GM12878 (cell line): ENCODE results near the gene KDELR1.

Experiments
- BHLHE40 ChIP-seq, 2 experiments: fragments of 450-650 bp in 1 of 2; IDR thresholded peaks; 2 replicates each; pipeline ENCODE4 v1.6.1; 2011 to 2017; ENCODE audit warnings: low read depth in 2 of 2, borderline replicate concordance in 1 of 2, improper control_type of control experiment in 1 of 2, low read length in 1 of 2, mild to moderate bottlenecking in 1 of 2
- DPF2 ChIP-seq: fragments of 450-650 bp; IDR thresholded peaks from 2 replicates; pipeline ENCODE4 v1.6.1; 2017; ENCODE audit warnings: mild to moderate bottlenecking
- KLF5 ChIP-seq: fragments of 450-650 bp; IDR thresholded peaks from 2 replicates; pipeline ENCODE4 v1.6.1; 2014; ENCODE audit warnings: mild to moderate bottlenecking; ENCODE audit not compliant: partially characterized antibody
- NFYB ChIP-seq: IDR thresholded peaks from 2 replicates; pipeline ENCODE4 v1.6.1; 2011; ENCODE audit warnings: low read depth, mild to moderate bottlenecking, low read length, improper control_type of control experiment, moderate library complexity; ENCODE audit not compliant: insufficient read depth
- POLR2AphosphoS5 ChIP-seq: IDR thresholded peaks from 2 replicates; pipeline ENCODE4 v1.6.1; 2011; ENCODE audit warnings: mild to moderate bottlenecking, low read length, inconsistent platforms
- SUZ12 ChIP-seq: fragments of 200-600 bp; sonication (generic); IDR thresholded peaks from one replicate; pipeline ENCODE4 v1.6.1; 2018; ENCODE audit warnings: antibody characterized with exemption, mild to moderate bottlenecking; ENCODE audit not compliant: unreplicated experiment
- TF ChIP-seq, protein P1 (sequence below): IDR thresholded peaks from 2 replicates; pipeline ENCODE4 v1.6.1; 2012; ENCODE audit warnings: mild to moderate bottlenecking, low read depth, low read length
- TF ChIP-seq, protein P2 (sequence below): IDR thresholded peaks from 2 replicates; pipeline ENCODE4 v1.6.1; 2011; ENCODE audit warnings: low read depth, mild to moderate bottlenecking, low read length, moderate library complexity, borderline replicate concordance; ENCODE audit errors: extremely low read depth
- TF ChIP-seq, protein P3 (sequence below), 3 experiments: IDR thresholded peaks in 2 of 3; conservative IDR thresholded peaks in 1 of 3; 2 replicates each; pipeline ENCODE4 v1.5.1; 2011; ENCODE audit warnings: low read depth in 3 of 3, low read length in 3 of 3, mild to moderate bottlenecking in 3 of 3, control low read depth in 2 of 3, moderate library complexity in 2 of 3, inconsistent platforms in 1 of 3, mixed read lengths in 1 of 3; ENCODE audit not compliant: control insufficient read depth in 2 of 3, insufficient read depth in 1 of 3; ENCODE audit errors: extremely low read depth in 1 of 3
- TF ChIP-seq, protein P4 (sequence below): IDR thresholded peaks from 2 replicates; pipeline ENCODE4 v1.6.1; 2012; ENCODE audit warnings: low read depth, low read length, improper control_type of control experiment
- TF ChIP-seq, protein P5 (sequence below): IDR thresholded peaks from 2 replicates; pipeline ENCODE4 v1.6.1; 2012; ENCODE audit warnings: low read length, inconsistent platforms

DNA sequence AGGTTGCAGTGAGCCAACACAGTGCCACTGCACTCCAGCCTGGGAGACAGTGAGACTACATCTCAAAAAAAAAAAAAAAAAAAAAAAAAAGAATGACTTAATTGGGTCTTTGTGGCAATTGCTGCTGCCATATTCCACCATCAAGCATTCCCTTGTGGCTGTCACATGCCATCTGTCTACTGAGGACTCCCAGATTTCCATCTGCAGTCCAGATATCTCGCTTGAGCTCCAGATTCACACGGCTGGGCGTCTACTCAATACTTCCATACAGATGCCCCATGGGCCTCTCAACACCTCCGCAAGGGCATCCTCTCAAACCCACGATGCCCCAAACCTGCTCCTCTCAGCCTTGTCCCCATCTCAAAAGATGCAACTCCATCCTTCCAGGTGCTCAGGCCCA is 40.5 kb downstream of the KDELR1 start:
- no peak for TF ChIP-seq SUZ12
- TF ChIP-seq, protein P1, sequence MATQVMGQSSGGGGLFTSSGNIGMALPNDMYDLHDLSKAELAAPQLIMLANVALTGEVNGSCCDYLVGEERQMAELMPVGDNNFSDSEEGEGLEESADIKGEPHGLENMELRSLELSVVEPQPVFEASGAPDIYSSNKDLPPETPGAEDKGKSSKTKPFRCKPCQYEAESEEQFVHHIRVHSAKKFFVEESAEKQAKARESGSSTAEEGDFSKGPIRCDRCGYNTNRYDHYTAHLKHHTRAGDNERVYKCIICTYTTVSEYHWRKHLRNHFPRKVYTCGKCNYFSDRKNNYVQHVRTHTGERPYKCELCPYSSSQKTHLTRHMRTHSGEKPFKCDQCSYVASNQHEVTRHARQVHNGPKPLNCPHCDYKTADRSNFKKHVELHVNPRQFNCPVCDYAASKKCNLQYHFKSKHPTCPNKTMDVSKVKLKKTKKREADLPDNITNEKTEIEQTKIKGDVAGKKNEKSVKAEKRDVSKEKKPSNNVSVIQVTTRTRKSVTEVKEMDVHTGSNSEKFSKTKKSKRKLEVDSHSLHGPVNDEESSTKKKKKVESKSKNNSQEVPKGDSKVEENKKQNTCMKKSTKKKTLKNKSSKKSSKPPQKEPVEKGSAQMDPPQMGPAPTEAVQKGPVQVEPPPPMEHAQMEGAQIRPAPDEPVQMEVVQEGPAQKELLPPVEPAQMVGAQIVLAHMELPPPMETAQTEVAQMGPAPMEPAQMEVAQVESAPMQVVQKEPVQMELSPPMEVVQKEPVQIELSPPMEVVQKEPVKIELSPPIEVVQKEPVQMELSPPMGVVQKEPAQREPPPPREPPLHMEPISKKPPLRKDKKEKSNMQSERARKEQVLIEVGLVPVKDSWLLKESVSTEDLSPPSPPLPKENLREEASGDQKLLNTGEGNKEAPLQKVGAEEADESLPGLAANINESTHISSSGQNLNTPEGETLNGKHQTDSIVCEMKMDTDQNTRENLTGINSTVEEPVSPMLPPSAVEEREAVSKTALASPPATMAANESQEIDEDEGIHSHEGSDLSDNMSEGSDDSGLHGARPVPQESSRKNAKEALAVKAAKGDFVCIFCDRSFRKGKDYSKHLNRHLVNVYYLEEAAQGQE: no peak
- TF ChIP-seq, protein P2, sequence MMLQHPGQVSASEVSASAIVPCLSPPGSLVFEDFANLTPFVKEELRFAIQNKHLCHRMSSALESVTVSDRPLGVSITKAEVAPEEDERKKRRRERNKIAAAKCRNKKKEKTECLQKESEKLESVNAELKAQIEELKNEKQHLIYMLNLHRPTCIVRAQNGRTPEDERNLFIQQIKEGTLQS: no peak
- no peak for TF ChIP-seq BHLHE40 (IDR thresholded peaks at IDR 0.05; ENCODE audit: borderline replicate concordance in 1 of 2, low read depth in 2 of 2, low read length in 1 of 2)
- TF ChIP-seq, protein P3, sequence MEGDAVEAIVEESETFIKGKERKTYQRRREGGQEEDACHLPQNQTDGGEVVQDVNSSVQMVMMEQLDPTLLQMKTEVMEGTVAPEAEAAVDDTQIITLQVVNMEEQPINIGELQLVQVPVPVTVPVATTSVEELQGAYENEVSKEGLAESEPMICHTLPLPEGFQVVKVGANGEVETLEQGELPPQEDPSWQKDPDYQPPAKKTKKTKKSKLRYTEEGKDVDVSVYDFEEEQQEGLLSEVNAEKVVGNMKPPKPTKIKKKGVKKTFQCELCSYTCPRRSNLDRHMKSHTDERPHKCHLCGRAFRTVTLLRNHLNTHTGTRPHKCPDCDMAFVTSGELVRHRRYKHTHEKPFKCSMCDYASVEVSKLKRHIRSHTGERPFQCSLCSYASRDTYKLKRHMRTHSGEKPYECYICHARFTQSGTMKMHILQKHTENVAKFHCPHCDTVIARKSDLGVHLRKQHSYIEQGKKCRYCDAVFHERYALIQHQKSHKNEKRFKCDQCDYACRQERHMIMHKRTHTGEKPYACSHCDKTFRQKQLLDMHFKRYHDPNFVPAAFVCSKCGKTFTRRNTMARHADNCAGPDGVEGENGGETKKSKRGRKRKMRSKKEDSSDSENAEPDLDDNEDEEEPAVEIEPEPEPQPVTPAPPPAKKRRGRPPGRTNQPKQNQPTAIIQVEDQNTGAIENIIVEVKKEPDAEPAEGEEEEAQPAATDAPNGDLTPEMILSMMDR (IDR thresholded peaks at IDR 0.05 in 2 of 3, conservative IDR thresholded peaks at IDR 0.05 in 1 of 3; ENCODE audit: control insufficient read depth in 2 of 3, extremely low read depth in 1 of 3, insufficient read depth in 1 of 3, low read depth in 3 of 3, low read length in 3 of 3): no peak
- TF ChIP-seq, protein P4, sequence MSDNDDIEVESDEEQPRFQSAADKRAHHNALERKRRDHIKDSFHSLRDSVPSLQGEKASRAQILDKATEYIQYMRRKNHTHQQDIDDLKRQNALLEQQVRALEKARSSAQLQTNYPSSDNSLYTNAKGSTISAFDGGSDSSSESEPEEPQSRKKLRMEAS: no peak
- TF ChIP-seq, protein P5, sequence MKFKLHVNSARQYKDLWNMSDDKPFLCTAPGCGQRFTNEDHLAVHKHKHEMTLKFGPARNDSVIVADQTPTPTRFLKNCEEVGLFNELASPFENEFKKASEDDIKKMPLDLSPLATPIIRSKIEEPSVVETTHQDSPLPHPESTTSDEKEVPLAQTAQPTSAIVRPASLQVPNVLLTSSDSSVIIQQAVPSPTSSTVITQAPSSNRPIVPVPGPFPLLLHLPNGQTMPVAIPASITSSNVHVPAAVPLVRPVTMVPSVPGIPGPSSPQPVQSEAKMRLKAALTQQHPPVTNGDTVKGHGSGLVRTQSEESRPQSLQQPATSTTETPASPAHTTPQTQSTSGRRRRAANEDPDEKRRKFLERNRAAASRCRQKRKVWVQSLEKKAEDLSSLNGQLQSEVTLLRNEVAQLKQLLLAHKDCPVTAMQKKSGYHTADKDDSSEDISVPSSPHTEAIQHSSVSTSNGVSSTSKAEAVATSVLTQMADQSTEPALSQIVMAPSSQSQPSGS: no peak
- no peak for TF ChIP-seq KLF5
- TF ChIP-seq DPF2: no peak
- TF ChIP-seq NFYB: no peak
- TF ChIP-seq POLR2AphosphoS5: no peak
